GM10248 (cell line): ENCODE measurements around the gene KCNJ9.

Experiments used
- CTCF ChIA-PET: fragments of 300-600 bp; sonication (Branson Sonifier 250); formaldehyde crosslinking; extraction: SDS; loops from one replicate; lab custom pipeline; 2021; ENCODE audit warnings: antibody characterized with exemption; lab: Yijun Ruan, JAX
- POLR2A ChIA-PET: fragments of 350-650 bp; sonication (Branson Sonifier 250); formaldehyde crosslinking; extraction: SDS; loops from one replicate; lab custom pipeline; 2020; ENCODE audit warnings: antibody characterized with exemption; lab: Yijun Ruan, JAX
- DNase-seq: peaks from one replicate; pipeline ENCODE4 v3.0.0; 2012; ENCODE audit errors: extremely low spot score
- CTCF ChIP-seq: IDR thresholded peaks from 2 replicates; pipeline ENCODE4 v1.5.1; 2012; ENCODE audit warnings: mild to moderate bottlenecking, low read depth; ENCODE audit errors: extremely low read depth, missing control alignments, control extremely low read depth

KCNJ9 gene

GRCh38 chr1:160091666-160092223 is 10.4 kb downstream of the KCNJ9 start:
- TF ChIP-seq CTCF, result no peak
- CTCF ChIA-PET, result interaction anchor here (0.6 to 30.0 kb wide), 4 partner anchors 30 to 200 kb away, joined by 3 to 983 read pairs (median 4); partner anchors contain the start of genes KCNJ10 and KCNJ9
- POLR2A ChIA-PET, result no interaction called here
- DNase-seq, result no peak

DNA sequence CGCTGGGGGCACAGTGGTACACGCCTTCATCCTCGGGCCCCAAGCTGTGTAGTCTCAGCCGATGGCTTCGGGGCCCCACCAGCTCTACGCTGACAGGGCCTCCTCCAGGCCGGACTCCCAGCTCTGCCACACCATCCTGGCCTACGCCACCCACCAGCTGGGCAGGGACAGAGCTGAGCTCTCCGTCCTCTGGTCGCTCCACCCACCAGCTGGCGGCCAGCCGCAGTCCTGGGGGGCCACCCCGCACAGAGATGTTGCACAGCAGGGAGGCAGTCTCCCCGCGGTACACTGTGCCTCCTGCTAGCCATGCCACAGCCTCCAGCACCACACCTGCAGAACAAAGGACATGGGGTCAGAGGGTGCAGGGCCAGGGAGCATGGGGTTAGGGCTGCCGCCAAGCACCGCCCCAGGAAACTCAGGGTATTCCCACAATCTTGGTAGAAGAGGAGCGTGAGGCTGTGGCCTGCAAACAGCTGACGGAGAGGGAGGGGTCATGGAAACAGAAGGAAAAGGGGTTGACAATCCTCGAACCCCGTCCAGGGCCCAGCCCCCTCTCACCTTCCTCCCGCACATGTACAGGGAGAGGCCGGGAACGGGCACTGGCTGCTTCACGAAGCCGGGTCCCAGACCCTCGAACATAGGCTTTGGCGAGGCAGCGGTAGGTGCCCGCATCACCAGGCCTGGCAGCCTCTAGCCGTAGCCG is 11.2 kb downstream of the KCNJ9 start:
- no peak for TF ChIP-seq CTCF
- CTCF ChIA-PET, result interaction anchor here (0.6 to 30.0 kb wide), 3 partner anchors 31 to 199 kb away, joined by 3 to 983 read pairs (median 3); partner anchors contain the start of genes KCNJ10 and KCNJ9
- no peak for DNase-seq
- POLR2A ChIA-PET, result no interaction called here

GRCh38 chr1:160093069-160093395 is 11.7 kb downstream of the KCNJ9 start:
- CTCF ChIA-PET, result interaction anchor here (1.0 to 30.0 kb wide), 3 partner anchors 32 to 283 kb away, joined by 3 to 983 read pairs (median 4); partner anchors contain the start of genes KCNJ10 and KCNJ9
- POLR2A ChIA-PET, result no interaction called here

GRCh38 chr1:160093624-160094290 is 12.4 kb downstream of the KCNJ9 start:
- ChIA-PET POLR2A (no interaction called here), CTCF (interaction anchor here (1.0 to 30.0 kb wide), 4 partner anchors 7 to 283 kb away, joined by 3 to 983 read pairs (median 40); partner anchors contain the start of genes KCNJ10 and KCNJ9)
- TF ChIP-seq CTCF, result no peak
- DNase-seq, result no peak

More at GRCh38 chr1:160093069-160093395, 11.7 kb downstream of the KCNJ9 start:
- no peak for TF ChIP-seq CTCF
- no peak for DNase-seq

- TF ChIP-seq CTCF, result no peak
- ChIA-PET POLR2A (no interaction called here), CTCF (interaction anchor here (1.4 to 30.0 kb wide), 3 partner anchors 8 to 282 kb away, joined by 4 to 983 read pairs (median 77); partner anchors contain the start of genes KCNJ10 and KCNJ9)
- no peak for DNase-seq
These were observed 12.9 kb downstream of the KCNJ9 start for GRCh38 chr1:160094291-160094625.

DNA sequence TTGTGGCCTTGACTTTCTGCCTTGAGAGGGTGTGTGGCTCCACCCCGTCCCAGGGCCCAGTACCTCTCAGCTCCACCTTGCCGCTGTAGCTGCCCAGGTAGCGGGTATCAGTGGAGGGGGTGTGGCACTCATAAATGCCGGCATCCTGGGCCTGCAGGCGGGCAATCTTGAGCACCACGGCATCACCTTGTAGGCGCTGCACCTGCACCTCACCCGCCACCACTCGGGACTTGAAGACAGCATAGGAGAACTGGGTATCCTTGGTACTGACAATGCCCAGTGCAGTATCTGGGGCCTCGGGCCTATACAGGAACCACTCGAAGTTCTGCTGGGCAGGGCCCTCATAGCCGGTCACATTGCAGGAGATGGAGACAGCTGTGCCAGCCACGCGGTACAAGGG is 13.5 kb downstream of the KCNJ9 start:
- ChIA-PET POLR2A (no interaction called here), CTCF (interaction anchor here (1.1 to 30.0 kb wide), 3 partner anchors 8 to 33 kb away, joined by 3 to 983 read pairs (median 77); partner anchors contain the start of genes KCNJ10 and KCNJ9)

More for the DNA sequence above, 13.5 kb downstream of the KCNJ9 start:
- DNase-seq, result no peak
- no peak for TF ChIP-seq CTCF
